Endothelial cell of umbilical vein (primary cell): ENCODE data around the gene NFX1.

ENCODE experiments used
- GATA2 ChIP-seq: IDR thresholded peaks from 2 replicates; pipeline ENCODE4 v1.7.0; 2011; ENCODE audit warnings: low read depth, mild to moderate bottlenecking, moderate library complexity, mixed read lengths, low read length; ENCODE audit not compliant: insufficient read length, insufficient read depth
- POLR2AphosphoS5 ChIP-seq: IDR thresholded peaks from 2 replicates; pipeline ENCODE4 v1.6.1; 2012; ENCODE audit warnings: low read depth, mild to moderate bottlenecking, control low read depth, low read length, moderate library complexity; ENCODE audit not compliant: insufficient read depth

- no peak for TF ChIP-seq GATA2
- TF ChIP-seq POLR2AphosphoS5, result no peak
Measured at GRCh38 chr9:33273266-33273971, 16.9 kb upstream of the NFX1 start.
